Large intestine (tissue), 12 donors: ENCODE data around the gene FBXO2. TPM values are rescaled to one million over a fixed set of nuclear protein-coding genes. Genes with fewer than 3 reads are reported as not detected.

ENCODE experiments used
- DNase-seq, 2 donors: peaks; one replicate each; pipeline versions ENCODE4 v3.0.0 to v3.0.0-alpha.2; 2013
- H3K27ac ChIP-seq: one replicate; pipeline ENCODE4 v1.5.1; 2013; ENCODE audit warnings: low read length
- H3K27me3 ChIP-seq: 2 replicates; pipeline ENCODE4 v1.6.1; 2013; ENCODE audit warnings: low read length; ENCODE audit not compliant: control insufficient read depth, insufficient read depth
- H3K36me3 ChIP-seq: 2 replicates; pipeline ENCODE4 v1.6.1; 2013; ENCODE audit warnings: low read length; ENCODE audit not compliant: control insufficient read depth, insufficient read depth
- H3K4me1 ChIP-seq: one replicate; pipeline ENCODE4 v1.6.1; 2013; ENCODE audit warnings: low read length; ENCODE audit not compliant: control insufficient read depth, insufficient read depth
- H3K4me3 ChIP-seq: one replicate; pipeline ENCODE4 v1.5.1; 2013; ENCODE audit warnings: low read length
- H3K9me3 ChIP-seq: one replicate; pipeline ENCODE4 v1.6.1; 2013; ENCODE audit warnings: mild to moderate bottlenecking, low read depth, low read length, moderate library complexity; ENCODE audit not compliant: control insufficient read depth
- WGBS: methylation state at CpG from one replicate; pipeline ENCODE4 v1.1.5; 2013; ENCODE audit warnings: low lambda C conversion rate; ENCODE audit not compliant: insufficient coverage; 5-methylcytosine and 5-hydroxymethylcytosine counted together
- long read RNA-seq, 11 donors: transcript quantifications; one replicate each; lab custom pipeline, GENCODE V29; 2026
- polyA plus RNA-seq: library from polyadenylated mRNA; unstranded; fragments of 120-200 nt; gene quantifications from one replicate; pipeline ENCODE4 v1.2.1, GENCODE V29; 2013

FBXO2 gene
- polyA plus RNA-seq = 102 TPM
- long read RNA-seq, donor 1, transcript FBXO2-201 (6 exons, 1,560 nt) = major isoform, 30 of 41 reads
- long read RNA-seq, donor 1, partial matches to known transcripts = 5 of 41 reads
- long read RNA-seq, donor 1, other reads (novel, unspliced or antisense) = 6 of 41 reads
- long read RNA-seq, donor 2, transcript FBXO2-201 (6 exons, 1,560 nt) = major isoform, 54 of 180 reads
- long read RNA-seq, donor 2, partial matches to known transcripts = 126 of 180 reads
- long read RNA-seq, donor 2, other reads (novel, unspliced or antisense) = 0 of 180 reads
- long read RNA-seq, donor 3 = 0 reads
- long read RNA-seq, donor 4, transcript FBXO2-201 (6 exons, 1,560 nt) = major isoform, 13 of 13 reads
- long read RNA-seq, donor 4, partial matches to known transcripts = 0 of 13 reads
- long read RNA-seq, donor 4, other reads (novel, unspliced or antisense) = 0 of 13 reads
- long read RNA-seq, donor 5, transcript FBXO2-201 (6 exons, 1,560 nt) = major isoform, 10 of 10 reads
- long read RNA-seq, donor 5, partial matches to known transcripts = 0 of 10 reads
- long read RNA-seq, donor 5, other reads (novel, unspliced or antisense) = 0 of 10 reads
- long read RNA-seq, donor 6, transcript FBXO2-201 (6 exons, 1,560 nt) = major isoform, 45 of 109 reads
- long read RNA-seq, donor 6, partial matches to known transcripts = 58 of 109 reads
- long read RNA-seq, donor 6, other reads (novel, unspliced or antisense) = 6 of 109 reads
- long read RNA-seq, donor 7, transcript FBXO2-201 (6 exons, 1,560 nt) = major isoform, 8 of 16 reads
- long read RNA-seq, donor 7, partial matches to known transcripts = 8 of 16 reads
- long read RNA-seq, donor 7, other reads (novel, unspliced or antisense) = 0 of 16 reads
- long read RNA-seq, donor 8, transcript FBXO2-201 (6 exons, 1,560 nt) = major isoform, 47 of 62 reads
- long read RNA-seq, donor 8, partial matches to known transcripts = 0 of 62 reads
- long read RNA-seq, donor 8, other reads (novel, unspliced or antisense) = 15 of 62 reads
- long read RNA-seq, donor 9, transcript FBXO2-201 (6 exons, 1,560 nt) = major isoform, 55 of 163 reads
- long read RNA-seq, donor 9, partial matches to known transcripts = 97 of 163 reads
- long read RNA-seq, donor 9, other reads (novel, unspliced or antisense) = 11 of 163 reads
- long read RNA-seq, donor 10, transcript FBXO2-201 (6 exons, 1,560 nt) = major isoform, 65 of 109 reads
- long read RNA-seq, donor 10, partial matches to known transcripts = 41 of 109 reads
- long read RNA-seq, donor 10, other reads (novel, unspliced or antisense) = 0 of 109 reads
- long read RNA-seq, donor 11, transcript FBXO2-201 (6 exons, 1,560 nt) = major isoform, 25 of 36 reads
- long read RNA-seq, donor 11, partial matches to known transcripts = 5 of 36 reads
- long read RNA-seq, donor 11, other reads (novel, unspliced or antisense) = 6 of 36 reads

GRCh38 chr1:11654137-11654938 is at the start of gene FBXO2, which contains the start of gene FBXO44:
Gene FBXO2 (minus strand): TSS chr1:11654429. CDS start chr1:11654340, 89 bp downstream.
Gene FBXO44 (plus strand): TSS chr1:11654877. CDS start chr1:11655836, 959 bp downstream.
- DNase-seq = peak; percentile 54 to 77
- H3K27ac ChIP-seq = peak within 1 kb of the TSS; percentile 91
- H3K4me3 ChIP-seq = peak within 1 kb of the TSS; percentile 69
- peaks cover 38% of the 10 kb centered on the region for H3K4me1 ChIP-seq
- peaks cover 15% of the 10 kb centered on the region for H3K36me3 ChIP-seq
- no CpG with 5 or more reads among the region's 94 CpGs for WGBS
- no peaks in the 10 kb centered on the region for H3K9me3 ChIP-seq
- peaks cover 19% of the 10 kb centered on the region for H3K27me3 ChIP-seq

GRCh38 chr1:11703357-11704193 is 49.3 kb upstream of the FBXO2 start:
- H3K36me3 ChIP-seq = no peaks in the 10 kb centered on the region
- no CpG with 5 or more reads among the region's 8 CpGs for WGBS
- no peak for DNase-seq
- no peak overlapping the region for H3K4me3 ChIP-seq
- H3K27ac ChIP-seq = no peak overlapping the region
- no peaks in the 10 kb centered on the region for H3K4me1 ChIP-seq
- H3K27me3 ChIP-seq = peaks cover 45% of the 10 kb centered on the region
- no peaks in the 10 kb centered on the region for H3K9me3 ChIP-seq

GRCh38 chr1:11701981-11702803 is 48.0 kb upstream of the FBXO2 start:
- H3K4me3 ChIP-seq = no peak overlapping the region
- H3K27ac ChIP-seq = no peak overlapping the region
- H3K4me1 ChIP-seq = no peaks in the 10 kb centered on the region
- no peaks in the 10 kb centered on the region for H3K36me3 ChIP-seq
- peaks cover 45% of the 10 kb centered on the region for H3K27me3 ChIP-seq
- DNase-seq = no peak
- WGBS = 100% methylated on average over 1 of the region's 15 CpGs
- no peaks in the 10 kb centered on the region for H3K9me3 ChIP-seq

- Histone ChIP-seq H3K9me3 (no peaks in the 10 kb centered on the region), H3K4me3 (no peak overlapping the region), H3K4me1 (no peaks in the 10 kb centered on the region), H3K36me3 (no peaks in the 10 kb centered on the region), H3K27ac (no peak overlapping the region), H3K27me3 (peaks cover 45% of the 10 kb centered on the region)
- no peak for DNase-seq
- WGBS = no CpG with 5 or more reads among the region's 15 CpGs
These were observed 47.3 kb upstream of the FBXO2 start for GRCh38 chr1:11701551-11701961.

GRCh38 chr1:11700601-11701467 is 46.6 kb upstream of the FBXO2 start:
- WGBS = 72% methylated on average over 2 of the region's 34 CpGs
- H3K27me3 ChIP-seq = peaks cover 44% of the 10 kb centered on the region

GRCh38 chr1:11697893-11698210 is 43.6 kb upstream of the FBXO2 start:
- H3K4me1 ChIP-seq = no peaks in the 10 kb centered on the region
- no peaks in the 10 kb centered on the region for H3K36me3 ChIP-seq
- DNase-seq = no peak
- WGBS = no CpG with 5 or more reads among the region's 5 CpGs
- H3K27me3 ChIP-seq = peaks cover 40% of the 10 kb centered on the region
- no peak overlapping the region for H3K4me3 ChIP-seq
- H3K27ac ChIP-seq = no peak overlapping the region
- H3K9me3 ChIP-seq = no peaks in the 10 kb centered on the region

More at GRCh38 chr1:11700601-11701467, 46.6 kb upstream of the FBXO2 start:
- Histone ChIP-seq H3K4me3 (no peak overlapping the region), H3K9me3 (no peaks in the 10 kb centered on the region), H3K4me1 (no peaks in the 10 kb centered on the region), H3K27ac (no peak overlapping the region), H3K36me3 (no peaks in the 10 kb centered on the region)
- DNase-seq = no peak

- Histone ChIP-seq H3K36me3 (no peaks in the 10 kb centered on the region), H3K27me3 (peaks cover 45% of the 10 kb centered on the region), H3K4me1 (no peaks in the 10 kb centered on the region), H3K27ac (no peak overlapping the region), H3K4me3 (no peak overlapping the region), H3K9me3 (no peaks in the 10 kb centered on the region)
- DNase-seq = no peak
- WGBS = no CpG with 5 or more reads among the region's 8 CpGs
These were observed 43.1 kb upstream of the FBXO2 start for GRCh38 chr1:11697188-11697892.
